GM19438 (cell line): ENCODE results near the gene FNDC3B.

ENCODE experiments used
- ATAC-seq: cut with Tn5 transposase; IDR thresholded peaks from one replicate; pipeline ENCODE4 v1.9.1; 2021; ENCODE audit warnings: low read depth; ENCODE audit not compliant: unreplicated experiment

The FNDC3B gene

GRCh38 chr3:172132159-172132586 is 92.8 kb downstream of the FNDC3B start:
- no peak for ATAC-seq

- no peak for ATAC-seq
Measured at GRCh38 chr3:172132721-172133311, 93.4 kb downstream of the FNDC3B start.

GRCh38 chr3:172133838-172134237 is 94.5 kb downstream of the FNDC3B start:
- no peak for ATAC-seq

GRCh38 chr3:172134352-172134751 is 95.0 kb downstream of the FNDC3B start:
- peak; percentile 47 for ATAC-seq

DNA sequence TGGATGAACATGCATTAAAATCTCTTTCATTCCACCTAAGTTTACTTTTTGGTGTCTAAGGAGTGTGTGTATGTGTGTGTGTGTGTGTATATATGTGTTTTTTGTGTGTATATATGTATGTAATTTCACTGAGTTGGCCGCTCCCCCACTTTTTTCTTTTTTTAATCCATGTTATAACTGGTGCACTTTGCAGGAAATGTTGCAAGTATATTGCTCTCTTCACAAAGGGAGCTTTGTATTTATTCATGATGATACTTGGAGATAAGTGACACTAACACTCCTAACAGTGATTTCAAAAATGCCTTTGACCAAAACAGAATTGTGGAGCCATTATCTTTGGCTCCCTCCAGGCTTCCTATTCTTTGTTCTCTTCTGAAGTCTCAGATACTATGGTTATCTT is 95.8 kb downstream of the FNDC3B start:
- ATAC-seq, result no peak

DNA sequence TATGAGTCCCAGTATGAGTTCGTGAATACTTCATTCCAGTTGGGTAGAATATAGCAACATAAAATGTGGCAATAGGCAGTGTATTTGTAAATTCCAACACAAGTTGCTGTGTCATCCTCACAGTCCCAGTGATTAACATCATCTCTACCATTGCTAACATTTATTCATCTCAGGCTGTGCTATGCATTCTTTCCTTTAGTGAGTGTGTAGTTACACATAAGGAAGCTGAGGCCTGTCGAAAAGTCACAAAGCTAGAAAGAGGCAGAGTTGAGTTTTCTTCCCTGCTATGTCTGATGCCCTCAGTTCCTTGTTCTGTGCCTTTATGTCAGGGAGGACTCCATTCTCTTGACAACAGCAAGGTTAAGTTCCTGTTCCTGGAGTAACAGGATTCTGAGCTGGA is 96.4 kb downstream of the FNDC3B start:
- no peak for ATAC-seq

DNA sequence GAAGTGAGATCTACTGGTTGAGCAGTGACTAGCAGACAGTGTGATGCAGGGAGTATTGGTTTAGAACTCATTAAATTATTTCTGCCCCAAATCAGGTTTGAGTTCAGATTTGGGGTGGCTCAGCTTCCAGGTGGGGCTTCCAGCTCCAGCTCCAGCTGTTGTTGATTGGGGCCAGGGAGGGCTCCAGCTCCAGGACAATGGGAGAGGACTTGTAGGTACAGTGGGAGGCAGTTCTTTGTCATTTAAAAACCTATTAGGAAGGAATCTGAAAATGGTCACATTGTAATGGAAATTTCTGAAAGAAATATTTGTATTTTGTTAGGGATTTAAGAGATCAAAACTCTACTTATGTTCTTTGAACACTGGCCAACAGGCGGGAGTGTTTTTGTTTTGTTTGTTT is 97.0 kb downstream of the FNDC3B start:
- ATAC-seq, result no peak

DNA sequence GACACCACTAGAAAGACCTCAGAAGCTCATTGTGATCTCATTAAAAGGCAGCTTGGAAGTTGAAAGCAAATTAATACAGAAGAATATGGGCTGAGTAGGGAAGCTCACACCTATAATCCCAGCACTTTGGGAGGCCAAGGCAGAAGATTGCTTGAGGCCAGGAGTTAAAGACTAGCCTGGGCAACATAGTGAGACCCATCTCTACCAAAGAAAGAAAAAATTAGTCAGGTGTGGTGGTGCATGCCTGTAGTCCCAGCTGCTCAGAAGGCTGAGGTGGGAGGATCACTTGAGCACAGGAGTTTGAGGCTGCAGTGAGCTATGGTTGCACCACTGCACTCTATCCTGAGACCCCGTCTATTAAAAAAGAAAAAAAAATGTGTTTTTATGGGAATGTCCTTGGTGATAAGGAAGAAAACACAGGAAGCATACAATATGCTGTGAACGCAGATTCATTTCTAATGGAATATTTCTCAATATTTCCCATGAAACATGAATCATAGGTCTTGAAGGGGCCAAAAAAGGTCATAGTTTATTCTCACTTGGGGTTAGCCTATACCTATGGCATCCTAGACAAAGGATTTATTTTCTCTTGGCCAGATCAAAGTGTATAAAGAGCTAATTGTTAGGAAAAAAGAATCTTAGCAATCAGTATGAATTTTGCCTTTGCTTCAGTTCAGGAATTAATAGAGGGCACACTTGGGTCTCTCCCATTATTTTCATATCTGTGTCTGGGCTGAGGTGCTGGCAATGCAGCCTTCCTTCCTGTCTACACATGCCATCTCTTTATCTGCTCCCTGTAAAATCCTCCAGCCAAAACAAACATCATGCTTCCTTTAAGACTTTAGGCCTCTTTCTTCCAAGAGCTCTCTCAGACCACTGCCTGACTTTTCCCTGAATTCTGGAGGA is 98.2 kb downstream of the FNDC3B start:
- ATAC-seq, result no peak

- ATAC-seq, result no peak
Measured at GRCh38 chr3:172138193-172138537, 98.8 kb downstream of the FNDC3B start.

DNA sequence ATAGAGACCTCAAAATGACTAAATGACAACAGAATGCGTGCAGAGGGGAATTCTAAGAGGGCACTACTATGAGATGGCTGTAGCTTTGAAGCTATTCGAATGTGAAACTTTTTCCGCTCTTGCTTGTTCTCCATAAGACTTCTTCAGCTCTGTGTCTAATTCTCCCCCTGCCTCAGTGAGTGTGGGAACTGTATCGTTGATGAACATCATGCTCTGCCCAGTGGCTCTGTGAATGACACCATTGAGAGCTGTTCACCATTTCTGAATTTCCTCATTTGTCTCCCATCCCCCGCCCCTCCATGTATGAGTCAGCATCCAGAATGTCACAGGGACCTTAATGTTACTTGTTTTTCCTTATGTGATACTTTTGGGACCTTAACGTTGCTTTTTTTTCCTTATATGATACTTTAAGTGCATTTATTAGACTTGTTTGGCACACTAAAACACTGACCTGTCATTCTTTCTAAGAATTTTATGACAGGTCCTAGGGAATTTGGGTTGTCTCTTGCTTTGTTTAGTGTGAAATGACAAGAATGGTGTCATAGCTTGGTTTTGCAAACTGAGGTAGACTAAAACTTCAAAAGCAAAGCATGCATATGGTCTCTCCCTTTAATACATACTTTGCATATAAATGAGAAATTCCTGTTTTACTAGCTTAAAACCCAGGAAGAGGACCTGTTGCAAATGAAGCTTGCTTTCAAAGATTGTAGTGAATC is 99.6 kb downstream of the FNDC3B start:
- no peak for ATAC-seq

GRCh38 chr3:172139528-172140276 is 100.3 kb downstream of the FNDC3B start:
- no peak for ATAC-seq

DNA sequence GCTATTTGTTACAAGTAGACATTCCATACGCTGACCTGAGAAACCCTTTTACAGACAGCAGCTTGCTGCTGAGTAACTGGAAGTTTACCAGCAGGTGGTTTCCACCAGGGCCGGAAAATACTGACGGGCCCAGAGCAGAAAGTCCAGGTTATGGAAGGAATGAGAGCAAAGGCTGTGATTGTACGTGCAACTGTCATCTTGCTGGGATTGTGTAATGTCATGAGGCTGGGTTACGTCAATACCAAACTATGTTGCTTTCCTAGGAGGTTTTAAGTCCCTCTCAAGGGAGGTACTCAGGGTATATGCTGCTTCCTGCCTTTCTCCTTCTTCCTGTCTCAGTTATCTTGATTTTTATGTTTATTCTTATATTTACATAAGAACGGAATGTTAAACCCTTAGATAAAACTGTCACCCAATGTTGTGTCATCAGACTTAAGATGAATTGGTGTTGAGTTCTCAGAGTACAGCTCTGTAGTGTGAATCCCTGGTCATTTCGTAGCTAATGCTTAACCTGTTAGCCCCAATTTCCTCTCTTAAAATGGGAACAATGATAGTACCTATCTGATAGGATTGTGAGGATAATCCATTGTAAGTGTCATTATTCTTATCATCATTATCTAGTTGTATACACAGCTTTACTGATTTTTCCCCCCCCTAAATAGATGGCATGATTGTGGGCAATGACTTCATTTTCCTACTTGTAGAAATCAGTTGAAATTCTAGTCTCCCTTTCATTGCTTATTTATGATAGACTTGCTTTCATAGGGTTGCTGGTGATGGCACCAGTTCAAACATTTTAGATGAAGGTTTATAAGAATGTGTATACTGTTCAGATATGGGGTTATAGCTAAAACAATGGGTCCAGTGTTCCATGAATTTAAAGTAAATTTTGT is 101.4 kb downstream of the FNDC3B start:
- ATAC-seq, result no peak

GRCh38 chr3:172142051-172142863 is 102.9 kb downstream of the FNDC3B start:
- peak; percentile 71 for ATAC-seq

GRCh38 chr3:172142864-172143451 is 103.6 kb downstream of the FNDC3B start:
- no peak for ATAC-seq

GRCh38 chr3:172143739-172144497 is 104.5 kb downstream of the FNDC3B start:
- no peak for ATAC-seq

- ATAC-seq, result no peak
Measured at GRCh38 chr3:172144601-172145000, 105.2 kb downstream of the FNDC3B start.

DNA sequence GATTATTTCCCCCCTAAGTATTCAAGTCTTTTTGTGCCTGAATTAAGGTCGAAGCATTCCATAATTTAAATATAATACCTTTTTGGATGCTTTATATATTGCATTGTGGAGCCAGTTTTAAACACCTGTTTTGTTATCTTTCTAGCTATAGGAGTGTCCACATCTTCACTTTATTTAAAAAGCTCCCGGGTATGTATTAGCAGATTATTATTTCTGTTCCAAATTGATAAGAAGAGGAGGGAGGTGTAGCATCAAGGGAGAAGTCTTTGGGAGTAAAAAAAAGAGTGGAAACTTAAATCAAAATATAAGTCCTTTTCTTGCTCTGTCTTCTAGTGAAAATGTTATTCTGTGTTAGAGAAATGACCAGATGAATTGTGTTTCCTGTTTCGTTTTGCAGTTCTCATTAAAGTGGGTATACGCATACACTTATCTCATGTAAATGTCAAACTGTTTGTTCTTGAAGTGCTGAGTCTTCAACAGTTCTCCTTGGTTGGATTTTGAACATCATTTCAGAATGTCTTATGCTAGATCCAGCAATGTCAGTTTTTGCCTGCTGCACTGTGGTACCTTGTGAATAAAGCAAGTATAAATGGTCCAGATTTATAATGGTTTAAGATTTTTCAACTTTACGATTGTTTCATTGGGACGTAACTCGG is 105.8 kb downstream of the FNDC3B start:
- ATAC-seq, result no peak
